Stimulated activated CD4-positive, alpha-beta T cell treated with anti-CD3 and anti-CD28 coated beads, TNF-alpha, amount 100 ng/mL, for 1 hour (primary cell): Measurements from ENCODE around the gene CSF1.

Experiments
- DNase-seq, 3 donors: peaks; one replicate each; pipeline ENCODE4 v3.0.0-alpha.2; 2020; ENCODE audit warnings: low read depth in 3 of 3, low spot score in 1 of 3

Gene CSF1

DNA sequence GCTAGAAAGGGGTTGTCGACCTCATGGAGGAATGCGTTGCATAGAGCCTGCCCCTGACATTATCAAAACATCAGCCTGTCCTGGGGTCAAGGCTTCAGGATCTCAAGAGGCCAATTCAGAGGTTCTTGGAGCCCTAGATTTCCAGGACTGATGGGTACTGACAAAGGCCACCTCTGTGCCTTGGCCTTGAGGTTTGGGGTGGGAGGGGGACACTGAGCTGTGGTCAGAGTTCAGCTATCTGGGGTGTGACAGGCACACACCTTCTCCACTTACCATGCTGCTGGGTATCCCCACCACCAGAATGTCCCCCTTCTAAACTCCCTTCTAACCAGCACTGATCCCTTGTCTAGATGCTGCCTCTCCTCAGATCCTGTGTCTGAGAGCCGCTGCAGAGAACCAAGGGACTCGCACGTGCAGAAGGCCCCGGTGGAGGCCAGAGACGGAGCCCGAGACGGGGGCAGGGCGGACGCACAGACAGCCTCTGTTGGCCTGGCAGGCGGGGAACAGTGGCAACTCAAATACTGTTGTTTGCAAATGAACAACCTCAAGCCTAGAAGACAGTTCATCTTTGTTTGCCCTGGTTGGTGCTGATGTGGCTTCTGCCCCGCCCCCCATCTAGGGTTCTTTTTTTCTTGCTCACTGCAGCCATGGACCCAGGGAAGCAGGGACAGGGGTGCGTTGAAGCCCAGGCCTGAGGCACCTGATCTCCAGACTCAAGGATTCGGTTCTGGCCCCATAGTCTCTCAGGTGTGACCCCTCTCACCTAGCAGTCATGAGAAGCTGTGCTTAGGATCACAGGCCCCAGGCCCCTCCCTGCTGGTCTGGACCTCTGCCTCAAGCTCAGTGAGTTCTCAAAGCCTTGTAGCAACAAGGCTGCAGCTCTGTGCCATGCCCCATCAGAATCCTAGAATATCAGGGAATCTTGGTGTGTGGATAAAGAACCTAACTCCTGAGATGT, 28.1 kb upstream of the CSF1 start:
- no peak for DNase-seq

DNA sequence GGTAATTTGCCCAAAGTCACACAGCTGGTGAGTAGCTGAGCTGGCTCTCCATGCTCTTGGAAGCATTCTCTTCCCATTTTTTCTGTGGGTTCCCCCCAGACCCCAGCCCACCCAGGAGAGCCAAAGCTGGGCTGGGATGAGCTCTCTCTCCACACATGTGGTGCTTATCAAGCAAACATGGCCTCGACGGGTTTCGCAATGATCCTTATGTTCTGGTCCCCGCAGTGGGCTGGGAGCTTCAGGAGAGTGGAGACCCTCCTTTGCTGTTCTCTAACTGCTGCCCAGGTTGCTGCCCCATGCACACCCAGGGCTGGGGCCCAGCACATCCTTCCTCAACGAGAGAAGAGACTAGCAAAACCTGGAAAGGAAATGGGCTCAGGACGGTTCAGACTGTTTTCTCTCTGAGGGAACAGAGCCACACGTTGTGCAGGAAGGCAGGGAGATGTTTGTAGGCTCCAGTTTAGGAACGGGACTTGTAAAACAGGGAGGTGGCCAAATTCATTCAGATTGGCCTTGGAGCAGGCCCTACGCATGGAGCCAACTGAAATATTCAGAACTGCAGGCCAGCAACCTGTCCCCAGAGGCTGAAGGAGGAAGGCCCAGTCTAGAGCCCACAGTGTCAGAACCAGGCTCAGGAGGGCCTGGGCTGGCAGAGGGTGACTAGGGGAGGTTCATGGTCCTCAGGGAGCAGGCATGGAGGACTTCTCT, 27.2 kb upstream of the CSF1 start:
- DNase-seq = no peak

DNA sequence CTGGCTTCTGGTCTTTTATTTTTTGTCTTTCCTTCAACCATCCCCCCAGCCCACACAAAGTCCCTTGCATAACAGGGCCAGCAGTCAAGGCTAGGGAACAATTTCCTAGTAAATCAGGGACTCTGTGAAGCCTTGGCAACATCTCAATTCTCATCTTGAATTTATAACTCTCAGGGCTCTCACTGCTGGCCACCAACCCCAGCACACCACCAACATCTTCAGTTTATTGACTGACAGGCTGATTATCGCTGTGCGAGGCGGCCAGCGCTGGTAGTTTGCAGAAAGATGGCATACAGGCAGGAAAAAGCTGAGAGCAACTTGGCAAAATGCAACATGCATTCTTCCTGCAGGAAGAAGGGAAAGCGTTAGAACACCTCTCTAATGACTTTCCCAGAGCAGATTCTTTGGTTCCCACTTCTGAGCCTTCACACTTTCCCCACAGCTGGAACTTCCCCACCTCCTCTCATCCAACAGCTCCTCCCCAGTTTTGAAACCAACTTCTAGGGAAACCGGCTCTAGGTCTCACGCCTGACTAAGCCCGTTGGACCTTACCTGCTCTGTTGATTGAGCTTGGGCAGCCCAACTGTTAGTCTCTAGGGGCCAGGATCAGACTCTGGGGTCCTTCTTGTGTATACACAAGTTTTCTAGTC, 26.3 kb upstream of the CSF1 start:
- DNase-seq = no peak

DNA sequence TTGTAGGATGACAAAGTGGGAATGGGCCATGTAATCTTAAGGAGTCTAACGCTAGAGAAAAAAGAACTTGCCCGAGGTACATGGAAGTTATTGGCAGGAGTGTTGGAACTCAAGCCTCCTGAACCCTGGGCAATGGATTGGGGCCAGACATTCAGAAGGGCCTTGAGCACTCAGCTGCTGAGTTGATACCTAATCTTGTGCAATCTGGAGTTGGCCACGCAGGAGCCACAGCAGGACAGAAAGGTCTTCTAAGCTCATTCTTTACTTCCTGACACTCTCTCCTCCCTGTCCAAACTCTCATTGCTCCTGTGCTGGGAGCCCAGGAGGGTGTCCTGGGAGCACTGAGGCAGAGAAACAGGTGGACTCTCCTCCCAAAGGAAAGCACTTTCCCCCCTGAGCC, 25.1 kb upstream of the CSF1 start:
- no peak for DNase-seq

DNA sequence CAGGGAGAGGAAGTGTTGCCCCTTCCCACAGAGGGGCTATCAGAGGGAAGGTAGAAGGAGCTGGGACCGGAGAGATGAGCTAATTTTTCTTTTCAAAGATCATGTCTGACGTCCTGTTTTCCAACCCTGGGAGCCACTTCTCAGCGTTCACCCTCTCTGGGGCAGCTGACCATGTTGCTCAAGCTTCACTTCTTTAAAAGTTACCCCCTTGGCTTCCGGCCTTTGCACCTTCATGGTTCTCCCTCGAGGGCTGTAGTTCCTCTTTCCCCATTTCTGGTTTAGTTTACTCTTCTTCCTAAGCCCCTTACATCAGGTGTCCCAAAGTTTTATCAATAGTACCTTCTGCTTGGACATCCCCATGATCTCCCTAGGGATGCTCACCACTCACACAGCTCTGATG, 23.8 kb upstream of the CSF1 start:
- DNase-seq = no peak

DNA sequence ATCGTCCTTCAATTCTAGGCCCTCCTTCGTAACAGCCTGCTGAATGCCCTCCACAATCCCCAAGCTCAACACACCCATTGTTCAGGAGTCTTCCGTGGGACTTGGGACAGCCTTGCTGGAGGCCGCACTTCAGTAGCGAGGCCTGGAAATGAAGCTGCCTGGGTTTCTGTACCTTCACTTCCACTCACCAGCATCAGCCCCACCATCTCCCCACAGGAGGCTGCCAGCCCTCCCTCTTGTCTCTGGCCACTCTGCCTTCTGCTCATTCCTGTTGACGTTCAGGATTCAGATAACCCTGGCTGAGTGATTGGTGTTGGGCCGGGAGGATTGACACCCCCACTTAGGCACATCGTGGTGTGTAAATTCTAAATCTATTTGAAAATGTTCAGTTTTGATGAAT, 23.4 kb upstream of the CSF1 start:
- DNase-seq = no peak

DNA sequence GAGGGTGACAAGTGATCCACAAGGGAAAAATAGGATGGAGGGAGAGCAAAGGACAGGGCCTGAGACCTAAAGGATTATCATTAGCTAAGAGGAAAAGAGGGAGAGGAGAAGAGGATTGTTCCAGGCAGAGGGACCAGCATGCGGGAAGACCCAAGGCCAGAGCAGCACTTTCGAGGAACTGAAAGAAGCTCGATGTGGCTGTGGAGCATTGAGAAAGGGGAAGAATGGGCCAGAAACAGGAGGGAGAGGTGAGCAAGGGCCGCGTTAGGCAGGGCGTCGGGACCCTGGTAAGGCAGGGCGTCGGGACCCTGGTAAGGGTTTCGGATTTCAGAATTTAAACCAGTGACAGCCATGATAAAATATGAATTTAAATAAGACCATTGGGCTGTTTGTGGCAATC, 22.8 kb upstream of the CSF1 start:
- no peak for DNase-seq

DNA sequence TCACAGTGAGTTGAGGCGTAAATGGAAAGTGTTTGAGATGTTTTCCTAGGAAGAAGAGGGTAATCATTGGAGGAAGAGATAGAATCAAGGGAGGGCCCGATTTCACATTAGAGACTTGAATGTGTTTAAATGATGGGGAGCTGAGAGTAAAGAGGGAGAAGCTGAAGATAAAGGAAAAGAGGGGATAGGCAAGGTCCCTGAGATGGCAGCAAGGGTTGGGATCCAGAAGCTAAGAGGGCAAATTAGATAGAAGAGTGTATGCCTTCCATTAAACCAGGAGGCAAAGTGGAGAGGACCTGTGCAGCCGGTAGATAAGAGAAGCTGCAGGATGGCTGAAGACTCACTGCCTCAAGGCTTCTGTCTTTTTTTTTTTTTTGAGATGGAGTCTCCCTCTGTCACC, 21.6 kb upstream of the CSF1 start:
- no peak for DNase-seq

DNA sequence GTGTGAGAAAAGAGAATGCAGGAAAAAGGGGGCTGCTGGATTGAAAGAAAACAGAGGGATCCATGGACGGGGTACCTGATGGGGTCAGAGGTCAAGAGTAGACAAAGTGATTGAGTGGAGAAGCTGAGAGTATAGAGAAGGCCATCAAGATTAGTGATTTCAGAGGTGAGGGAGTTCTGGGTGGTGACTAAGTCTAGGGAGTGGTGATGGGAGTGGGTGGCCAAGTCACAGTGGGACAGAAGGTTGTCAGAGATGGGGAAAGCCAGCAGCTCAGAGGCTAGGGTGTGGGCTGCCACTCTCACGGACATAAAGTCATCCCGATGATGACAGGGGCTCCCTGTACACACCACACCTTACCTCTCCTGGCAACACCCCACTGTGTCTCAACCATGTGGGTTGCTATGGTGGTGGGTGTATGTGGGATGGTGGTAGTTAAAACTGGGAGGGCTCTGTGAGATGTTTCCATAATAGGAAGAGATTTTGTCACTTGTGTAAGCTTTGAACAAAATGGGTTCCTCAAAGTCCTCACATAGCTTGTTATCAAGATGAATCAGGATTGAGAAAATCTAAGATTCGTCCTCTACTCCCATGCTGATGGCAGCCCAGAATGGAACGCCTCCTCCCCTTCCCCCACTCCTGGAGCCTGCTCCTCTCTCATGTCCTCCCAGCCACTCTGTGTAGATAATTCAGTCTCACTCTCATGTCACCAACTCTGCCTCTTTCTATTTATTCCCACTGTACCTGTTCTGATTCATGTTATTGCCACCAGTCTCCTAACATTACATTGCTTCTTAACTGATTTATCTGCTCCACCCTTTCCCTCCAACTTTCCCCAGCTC, 20.3 kb upstream of the CSF1 start:
- no peak for DNase-seq

DNA sequence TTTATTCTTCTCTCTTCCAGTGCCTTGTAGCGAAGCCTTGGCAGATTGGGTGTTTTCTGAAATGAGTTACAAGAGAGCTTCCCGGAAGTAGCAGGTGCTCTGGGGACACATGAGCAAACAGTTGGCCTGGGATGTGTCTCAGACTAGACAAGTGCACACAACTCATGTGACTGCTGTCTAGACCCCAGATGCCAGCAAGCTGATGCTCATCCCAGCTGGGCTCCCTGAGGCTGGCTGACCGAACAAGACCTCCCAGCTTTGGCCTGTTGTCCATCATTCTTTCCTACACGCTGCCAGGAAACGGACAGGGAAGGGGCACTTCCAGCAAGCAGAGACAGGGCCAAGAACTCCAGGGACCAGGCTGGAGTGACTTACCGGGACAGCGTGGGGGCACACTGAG, 18.7 kb upstream of the CSF1 start:
- no peak for DNase-seq

DNA sequence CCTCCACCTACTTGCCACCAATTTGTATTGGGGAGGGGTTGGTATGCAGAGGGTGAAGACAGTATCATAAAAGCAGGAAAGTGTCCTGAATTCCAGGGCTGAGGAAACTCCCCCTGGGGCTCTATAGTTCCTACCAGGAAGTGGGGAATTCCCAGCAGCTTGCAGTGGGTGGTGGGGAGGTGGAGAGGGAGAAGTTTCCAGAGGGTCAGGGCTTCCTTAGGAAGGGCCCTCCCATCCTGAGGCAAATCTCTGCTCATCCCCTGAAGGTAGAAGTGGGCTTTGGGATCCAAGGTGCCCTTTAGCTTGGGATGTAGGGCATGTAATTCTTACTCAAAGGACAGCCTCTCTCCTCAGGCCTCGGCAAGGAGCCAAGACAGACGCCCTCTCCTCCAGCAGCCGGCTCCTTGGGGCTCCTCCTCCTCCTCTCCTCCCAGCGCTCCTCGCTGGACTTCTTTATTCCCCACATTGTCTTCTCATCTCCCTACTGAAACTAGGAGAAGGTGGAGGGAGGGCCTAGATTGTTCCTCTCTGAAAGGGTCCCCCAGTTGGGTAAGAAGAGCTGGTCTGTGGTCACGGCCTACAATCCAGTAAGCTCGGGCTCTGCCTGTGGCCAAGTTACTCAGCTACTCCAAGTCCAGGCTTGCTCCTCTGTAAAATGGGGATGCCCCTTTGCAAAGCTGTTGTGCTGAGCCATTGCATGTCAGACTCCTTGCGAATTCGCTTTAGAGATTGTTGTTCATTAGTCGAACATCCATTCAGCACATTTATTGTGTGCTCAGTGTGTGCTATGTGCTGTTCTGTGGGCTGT, 17.9 kb upstream of the CSF1 start:
- no peak for DNase-seq

DNA sequence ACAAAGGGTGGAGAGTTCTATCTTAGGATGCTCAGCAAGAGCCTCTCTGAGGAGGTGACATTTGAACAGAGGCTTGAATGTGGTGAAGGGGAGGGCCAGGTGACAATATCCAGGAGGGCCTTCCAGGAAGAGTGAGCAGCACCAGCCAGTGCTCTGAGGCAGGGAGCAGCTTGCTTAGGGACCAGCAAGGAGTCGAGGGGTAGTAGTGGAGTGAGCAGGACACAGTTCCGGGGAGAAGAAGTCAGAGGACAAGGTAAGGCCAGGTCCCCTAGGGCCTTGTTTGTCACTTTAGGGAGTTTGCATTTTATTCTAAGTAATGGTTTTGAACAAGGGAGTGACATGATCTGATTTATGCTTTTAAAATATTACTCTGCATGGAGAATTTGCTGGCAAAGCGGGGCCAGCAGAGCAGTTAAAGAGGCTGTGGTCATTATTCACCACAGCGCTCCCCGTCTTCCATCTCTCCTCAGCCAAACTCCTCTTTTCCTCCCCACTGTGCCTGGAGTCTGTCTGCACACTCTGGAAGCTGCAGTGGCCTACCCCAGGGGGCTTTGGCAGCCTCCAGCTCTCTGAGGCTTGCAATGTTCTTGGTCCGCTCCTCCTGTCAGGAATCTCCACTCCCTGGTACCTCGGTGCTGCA, 17.0 kb upstream of the CSF1 start:
- DNase-seq = no peak

DNA sequence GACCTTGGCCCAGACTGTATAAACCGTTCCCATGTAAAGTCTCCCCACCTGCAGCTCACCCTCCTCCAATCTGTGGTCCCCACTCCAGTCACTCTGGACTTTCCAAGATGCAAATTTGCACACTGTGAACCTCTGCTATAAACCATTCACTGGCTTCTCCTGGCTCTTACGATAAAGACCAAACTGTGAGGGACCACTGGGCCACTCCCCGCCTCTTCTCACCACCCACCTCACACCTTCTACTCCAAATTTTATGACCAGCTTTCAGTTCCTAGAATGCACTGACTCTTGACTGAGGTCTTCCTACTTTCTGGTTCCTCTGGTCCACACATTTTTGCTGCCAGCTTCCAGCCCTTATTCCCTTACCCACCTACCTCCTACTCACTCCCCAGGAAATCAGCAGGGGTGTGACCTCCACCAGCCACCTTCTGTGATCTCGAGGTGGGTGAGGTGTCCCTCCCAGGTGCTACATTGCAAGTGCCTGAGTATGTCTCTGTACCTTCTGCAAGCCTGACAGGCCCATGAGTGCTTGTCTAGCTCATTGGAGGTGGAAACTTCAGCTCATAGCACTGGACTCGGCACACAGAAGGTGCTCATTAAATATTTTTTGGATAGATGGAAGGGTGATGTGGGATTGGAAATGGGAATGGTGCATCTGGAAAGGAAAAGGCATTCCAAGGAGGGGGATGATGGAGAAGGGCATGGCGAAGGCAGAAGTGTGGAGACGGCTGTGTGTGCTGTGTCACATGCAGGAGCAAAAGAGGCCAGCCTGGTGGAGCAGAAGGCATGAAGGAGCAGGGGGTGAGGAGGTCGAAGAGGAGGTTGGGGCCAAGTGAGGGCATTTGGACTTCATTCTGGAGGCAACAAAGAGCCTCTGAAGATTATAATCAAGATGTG, 15.6 kb upstream of the CSF1 start:
- DNase-seq = no peak

DNA sequence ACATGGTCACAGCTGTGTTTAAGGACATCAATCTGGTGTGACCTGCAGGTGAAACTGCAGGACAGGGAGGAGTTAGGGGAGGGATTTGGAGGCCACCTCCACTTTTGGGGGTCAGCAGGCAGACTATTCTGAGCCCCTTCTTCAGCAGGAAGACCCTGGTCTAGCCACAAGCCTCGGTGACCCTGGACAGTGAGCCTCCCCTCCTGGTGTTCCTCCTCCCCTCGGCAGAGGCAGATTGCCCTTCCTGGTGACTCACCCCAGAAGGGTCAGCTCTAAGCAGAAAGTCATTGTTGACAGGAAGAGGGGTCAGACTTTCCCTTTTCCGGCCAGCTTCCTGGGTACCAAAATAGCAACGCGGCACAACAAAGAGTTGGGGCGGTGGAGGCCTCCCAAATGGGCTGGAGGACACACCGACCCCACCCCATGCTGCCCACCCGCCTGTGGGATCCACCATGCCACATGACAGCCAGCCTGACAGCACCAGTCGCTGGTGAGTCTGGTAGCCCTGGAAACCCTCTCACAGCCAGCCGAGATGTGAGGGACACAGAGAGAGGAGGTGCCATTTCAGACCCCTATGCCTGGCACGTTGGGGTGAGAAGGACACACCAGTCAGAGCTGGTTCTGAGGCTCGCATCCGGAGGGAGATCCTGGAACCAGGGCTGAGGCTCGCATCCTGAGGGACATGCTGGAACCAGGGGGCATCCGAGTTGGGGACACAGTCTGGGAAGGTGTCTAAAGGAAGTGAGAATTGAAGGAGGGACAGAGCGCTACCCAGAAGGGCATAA, 14.7 kb upstream of the CSF1 start:
- DNase-seq = no peak

DNA sequence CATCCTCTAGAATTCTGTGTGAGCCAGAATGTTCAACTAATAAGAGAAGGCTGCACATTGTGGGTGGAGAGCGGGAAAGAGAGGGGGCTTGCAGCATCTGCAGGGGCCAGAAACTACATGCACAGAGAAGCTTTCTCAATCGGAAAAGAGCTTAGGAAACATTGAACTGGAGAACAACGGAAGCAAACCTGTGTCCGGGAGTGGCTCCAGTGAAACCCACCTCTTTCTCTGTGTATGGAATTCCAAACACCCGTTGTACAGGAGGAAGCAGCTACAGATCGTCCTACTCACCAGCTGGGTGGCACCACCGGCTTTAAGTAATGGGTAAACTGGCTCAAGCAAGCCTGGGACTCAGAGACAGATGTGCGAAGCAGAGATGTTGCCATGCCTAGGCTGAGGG, 14.0 kb upstream of the CSF1 start:
- no peak for DNase-seq

DNA sequence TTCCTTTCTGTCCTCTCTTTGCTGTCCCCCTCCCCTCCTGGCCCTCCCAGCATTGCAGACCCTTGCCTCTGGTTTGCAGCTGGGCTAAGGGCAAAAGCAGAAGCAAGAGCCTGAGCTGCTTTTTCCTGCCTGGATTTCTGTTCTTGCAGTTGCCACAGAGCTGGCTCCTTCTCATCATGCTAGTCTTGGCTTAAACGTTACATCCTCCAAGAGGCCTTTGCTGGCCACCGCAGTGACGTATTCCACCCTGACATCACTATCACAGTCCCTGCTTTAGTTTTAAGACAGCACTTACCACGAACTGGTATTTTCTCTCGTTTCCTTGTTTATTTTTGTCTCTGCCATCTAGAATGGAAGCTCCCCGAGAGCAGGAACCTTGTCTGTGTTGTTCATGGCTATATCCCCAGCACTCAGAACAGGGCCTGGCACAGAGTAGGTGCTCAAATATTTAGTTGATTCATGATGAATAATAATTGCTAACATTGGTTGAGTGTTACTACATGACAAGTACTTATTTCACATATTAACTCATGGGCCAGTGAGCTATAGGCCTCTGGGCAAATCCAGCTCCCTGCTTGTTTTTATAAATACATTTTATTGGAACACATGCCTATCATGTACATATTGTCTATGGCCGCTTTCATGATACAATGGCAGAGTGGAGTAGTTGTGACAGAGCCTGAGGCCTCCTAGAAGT, 13.2 kb upstream of the CSF1 start:
- DNase-seq = no peak

DNA sequence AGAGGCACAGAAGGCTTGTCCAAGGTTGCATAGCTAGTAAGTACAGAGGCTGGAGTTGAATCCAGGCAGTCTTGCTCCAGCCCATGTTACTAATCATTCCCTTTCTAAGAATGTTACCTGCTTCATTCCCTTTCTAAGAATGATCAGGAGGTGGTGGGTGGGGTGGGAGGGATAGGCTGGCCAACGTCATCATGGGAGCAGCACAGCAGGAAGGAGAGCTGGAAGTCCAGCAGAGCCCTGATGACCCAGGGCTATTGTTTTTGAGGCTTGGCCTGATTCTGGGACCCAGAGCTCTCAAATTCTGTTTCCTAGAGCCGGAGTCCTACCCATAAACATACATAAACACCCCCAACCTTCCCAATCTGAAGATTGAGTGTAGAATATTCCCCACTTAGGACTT, 11.8 kb upstream of the CSF1 start:
- DNase-seq = no peak

DNA sequence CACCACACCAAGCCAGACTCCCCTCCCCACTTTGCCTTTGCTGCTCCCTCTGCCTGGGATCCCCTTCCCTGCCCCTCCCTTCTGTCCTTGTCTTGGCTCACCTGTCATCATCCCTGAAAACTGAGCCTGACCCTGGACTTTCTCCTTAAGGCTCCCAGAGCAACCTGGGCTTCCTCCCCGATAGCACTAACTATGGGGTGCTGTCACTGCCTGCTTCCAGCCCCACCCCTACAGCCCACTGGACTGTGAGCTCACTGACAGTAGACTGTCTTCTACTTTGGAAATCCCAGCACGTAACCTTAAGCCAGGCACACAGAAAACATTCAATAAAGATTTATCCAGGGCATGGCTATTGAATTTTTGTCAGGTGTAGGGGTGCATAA, 9.5 kb upstream of the CSF1 start:
- no peak for DNase-seq
